GM12892 (cell line): ENCODE data around the gene PKP1.

Experiments used
- DNase-seq: peaks from one replicate; pipeline ENCODE4 v3.0.0; 2011; ENCODE audit not compliant: insufficient read length
- FAIRE-seq: peaks from 2 replicates; lab custom pipeline; 2011; peaks lifted over from hg19 to GRCh38; lab: Jason Lieb, UNC
- POLR2A ChIP-seq: IDR thresholded peaks from 2 replicates; pipeline ENCODE4 v1.6.1; 2011; ENCODE audit warnings: low read depth, low read length, control low read depth
- POLR2AphosphoS5 ChIP-seq: IDR thresholded peaks from 2 replicates; pipeline ENCODE4 v1.6.1; 2011; ENCODE audit warnings: low read depth, low read length, control low read depth
- TAF1 ChIP-seq: IDR thresholded peaks from 2 replicates; pipeline ENCODE4 v1.6.1; 2011; ENCODE audit warnings: low read depth, mild to moderate bottlenecking, control low read depth, low read length, borderline replicate concordance

The PKP1 gene

DNA sequence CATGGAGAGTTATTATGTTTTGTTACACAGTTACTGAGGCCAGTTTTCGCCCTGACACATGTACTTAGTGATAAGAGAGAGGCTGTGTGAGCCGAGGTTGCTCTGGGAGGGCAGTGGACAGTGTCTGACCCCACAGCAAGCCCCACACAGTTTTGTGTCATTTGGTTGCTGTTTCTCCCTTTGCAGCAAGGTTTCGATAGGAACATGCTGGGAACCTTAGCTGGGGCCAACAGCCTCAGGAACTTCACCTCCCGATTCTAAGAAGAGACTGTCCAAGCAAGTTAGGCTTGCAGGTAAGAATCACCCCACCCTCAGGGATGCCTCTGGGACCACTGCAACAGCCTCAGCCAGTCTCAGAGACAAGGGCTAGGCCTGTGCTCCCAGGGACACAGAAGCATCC is 45.3 kb downstream of the PKP1 start:
- FAIRE-seq: no peak

DNA sequence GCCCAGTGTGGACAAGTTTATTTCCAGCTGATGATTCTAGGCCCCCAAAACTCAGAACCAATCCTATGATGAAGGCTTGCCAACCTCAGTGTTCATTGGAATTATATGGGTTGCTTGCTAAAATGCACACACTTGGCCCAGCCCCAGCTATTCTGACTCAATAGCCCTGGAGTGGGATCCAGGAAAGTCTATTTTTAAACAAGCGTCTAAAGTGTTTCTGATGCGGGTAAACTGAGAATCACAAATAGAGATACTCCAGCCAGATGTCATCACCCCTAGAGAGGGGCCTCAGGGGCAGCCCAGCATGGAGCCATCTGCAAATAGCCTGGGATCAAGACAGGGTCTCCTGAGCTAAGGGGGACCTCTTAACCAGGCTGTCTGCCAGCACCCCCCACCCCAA is 46.0 kb downstream of the PKP1 start:
- DNase-seq (no peak), FAIRE-seq (no peak)
- TF ChIP-seq POLR2A (no peak), TAF1 (no peak), POLR2AphosphoS5 (no peak)

More for the DNA sequence above, 45.3 kb downstream of the PKP1 start:
- no peak for DNase-seq
- TF ChIP-seq POLR2AphosphoS5 (no peak), POLR2A (no peak), TAF1 (no peak)

DNA sequence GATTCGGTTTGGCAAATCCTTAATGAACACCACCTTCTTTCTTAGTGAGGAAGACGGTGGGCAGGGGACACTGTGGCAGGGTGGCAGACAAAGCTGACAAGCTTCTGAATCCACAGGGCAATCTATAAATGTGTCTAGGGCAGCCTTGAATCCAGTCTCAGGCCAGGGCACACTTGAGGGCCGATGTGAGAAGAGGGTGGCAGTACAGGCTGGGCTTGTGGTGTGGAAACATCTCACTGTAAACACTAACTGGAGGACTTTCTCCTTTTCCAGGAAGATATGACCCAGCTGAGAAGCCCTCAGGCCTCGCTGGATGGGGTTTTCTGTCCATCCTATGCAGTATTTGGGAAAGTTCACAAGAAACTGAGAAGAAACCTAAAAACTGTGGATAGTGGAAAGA is 46.5 kb downstream of the PKP1 start:
- no peak for DNase-seq
- TF ChIP-seq TAF1 (no peak), POLR2AphosphoS5 (no peak), POLR2A (no peak)
- no peak for FAIRE-seq

DNA sequence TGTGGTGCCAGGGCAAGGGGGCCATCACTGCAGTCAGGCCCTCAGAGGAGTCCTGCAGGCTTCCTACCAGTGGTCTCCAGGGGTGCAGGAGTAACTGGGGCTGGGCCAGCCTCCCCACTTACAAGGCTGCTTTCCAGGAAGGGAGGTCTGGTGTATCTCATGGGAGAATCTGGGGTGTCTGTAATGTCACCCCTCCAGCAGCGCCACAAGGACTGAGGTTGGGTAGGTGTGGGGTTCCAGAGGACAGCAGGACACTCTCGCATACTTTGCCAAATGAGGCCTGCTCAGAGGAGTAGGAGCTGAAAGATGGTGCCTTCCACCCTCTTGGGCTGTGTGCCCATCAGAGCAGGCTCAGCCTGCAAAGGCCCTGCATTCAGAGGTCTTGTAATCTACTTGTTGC is 47.2 kb downstream of the PKP1 start:
- FAIRE-seq: no peak
- no peak for TF ChIP-seq POLR2AphosphoS5
- no peak for TF ChIP-seq POLR2A
- TF ChIP-seq TAF1: no peak
- no peak for DNase-seq

DNA sequence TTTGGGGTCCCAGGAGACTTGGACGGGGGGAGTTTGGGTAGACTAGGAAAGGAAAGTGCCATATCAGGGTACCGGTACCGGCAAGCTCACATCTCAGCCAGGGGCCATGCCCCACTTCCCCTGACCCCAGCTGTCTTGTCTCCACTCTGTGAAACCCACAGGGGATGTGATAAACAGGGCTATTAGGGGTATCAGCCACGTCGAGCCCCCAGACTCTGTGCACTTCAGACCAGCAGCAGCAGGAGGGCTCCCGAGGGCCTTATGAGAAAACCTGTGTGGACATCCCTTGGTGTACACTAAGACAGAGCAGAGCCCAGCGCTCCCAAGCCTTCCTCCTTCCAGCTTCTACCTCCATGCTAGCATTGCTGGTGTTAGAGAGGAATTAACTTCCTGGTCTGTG is 47.9 kb downstream of the PKP1 start:
- FAIRE-seq (no peak), DNase-seq (no peak)
- no peak for TF ChIP-seq POLR2A
- no peak for TF ChIP-seq TAF1
- TF ChIP-seq POLR2AphosphoS5: no peak

DNA sequence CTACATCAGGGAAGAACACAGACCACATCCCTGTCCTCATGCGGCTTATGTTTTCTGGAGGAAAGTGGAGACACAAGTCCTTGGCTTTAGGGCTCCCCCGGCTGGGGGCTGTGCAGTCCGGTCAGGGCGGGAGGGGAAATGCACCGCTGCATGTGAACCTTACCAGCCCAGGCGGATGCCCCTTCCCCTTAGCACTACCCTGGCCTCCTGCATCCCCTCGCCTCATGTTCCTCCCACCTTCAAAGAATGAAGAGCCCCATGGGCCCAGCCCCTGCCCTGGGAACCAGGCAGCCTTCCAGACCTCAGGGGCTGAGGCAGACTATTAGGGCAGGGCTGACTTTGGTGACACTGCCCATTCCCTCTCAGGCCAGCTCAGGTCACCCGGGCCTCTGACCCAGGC is 48.7 kb downstream of the PKP1 start:
- FAIRE-seq (no peak), DNase-seq (no peak)
- no peak for TF ChIP-seq POLR2A
- no peak for TF ChIP-seq POLR2AphosphoS5

DNA sequence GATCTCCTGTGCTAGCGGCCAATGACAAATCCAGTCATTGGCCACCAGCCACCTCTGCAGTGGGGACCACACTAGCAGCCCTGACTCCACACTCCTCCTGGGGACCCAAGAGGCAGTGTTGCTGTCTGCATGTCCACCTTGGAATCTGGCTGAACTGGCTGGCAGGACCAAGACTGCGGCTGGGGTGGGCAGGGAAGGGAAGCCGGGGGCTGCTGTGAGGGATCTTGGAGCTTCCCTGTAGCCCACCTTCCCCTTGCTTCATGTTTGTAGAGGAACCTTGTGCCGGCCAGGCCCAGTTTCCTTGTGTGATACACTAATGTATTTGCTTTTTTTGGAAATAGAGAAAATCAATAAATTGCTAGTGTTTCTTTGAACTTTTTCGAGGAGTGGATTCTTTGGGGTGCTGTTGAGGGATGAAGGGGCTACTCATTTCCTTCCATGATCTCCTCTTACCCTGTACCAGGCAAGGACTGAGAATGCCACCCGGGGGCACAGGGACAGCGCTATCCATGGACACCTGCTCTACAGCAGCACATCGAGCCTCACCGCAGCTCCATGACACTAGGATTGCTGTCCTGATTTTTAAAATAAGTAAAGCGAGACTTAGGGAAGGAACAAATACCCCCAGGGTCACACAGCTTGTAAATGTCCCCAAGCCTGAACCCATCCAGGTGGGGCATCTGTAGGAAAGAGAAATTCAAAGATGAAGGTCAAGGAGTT is 49.5 kb downstream of the PKP1 start:
- FAIRE-seq: no peak
- no peak for DNase-seq
- TF ChIP-seq POLR2A (no peak), TAF1 (no peak), POLR2AphosphoS5 (no peak)

DNA sequence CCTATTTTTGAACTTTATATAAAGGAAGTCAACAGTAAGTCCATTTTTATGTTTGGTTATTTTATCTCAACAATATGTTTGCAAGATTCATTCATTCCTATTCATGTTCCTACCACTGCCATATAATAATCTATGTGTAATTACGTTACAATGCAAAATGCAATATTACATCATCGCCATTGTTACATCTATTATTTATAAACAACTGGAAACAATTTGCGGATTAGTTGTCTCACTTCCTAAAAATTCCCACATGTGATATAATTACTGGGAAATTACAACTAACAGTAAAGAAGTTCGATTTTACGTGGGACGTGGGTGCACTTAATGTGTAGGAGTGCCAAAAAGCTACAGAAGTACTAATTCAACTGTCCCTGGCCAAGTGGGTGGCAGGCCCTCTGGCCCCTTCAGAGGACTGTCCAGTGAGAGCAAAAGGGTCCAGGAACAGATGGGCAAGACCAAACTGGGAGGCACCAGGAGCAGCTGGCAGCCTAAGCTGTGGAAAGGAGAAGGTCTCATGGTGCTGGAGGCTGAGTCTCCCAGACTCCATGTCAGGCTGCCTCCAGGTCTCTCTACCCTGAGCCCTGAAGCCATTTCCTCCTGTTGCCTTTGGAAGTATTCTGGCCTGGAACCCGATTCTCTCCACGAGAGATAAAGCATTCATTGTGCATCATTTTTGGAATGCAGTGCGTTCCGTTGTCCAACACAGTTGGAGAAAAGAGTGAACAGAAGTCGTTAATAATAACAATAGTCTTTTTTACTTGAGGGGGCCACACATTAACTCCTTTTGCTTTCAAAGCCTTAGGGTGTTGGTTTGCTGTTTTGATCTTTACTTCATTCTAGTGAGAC is 51.2 kb downstream of the PKP1 start:
- DNase-seq (no peak), FAIRE-seq (no peak)
- no peak for TF ChIP-seq POLR2A
- TF ChIP-seq TAF1: no peak
- TF ChIP-seq POLR2AphosphoS5: no peak

DNA sequence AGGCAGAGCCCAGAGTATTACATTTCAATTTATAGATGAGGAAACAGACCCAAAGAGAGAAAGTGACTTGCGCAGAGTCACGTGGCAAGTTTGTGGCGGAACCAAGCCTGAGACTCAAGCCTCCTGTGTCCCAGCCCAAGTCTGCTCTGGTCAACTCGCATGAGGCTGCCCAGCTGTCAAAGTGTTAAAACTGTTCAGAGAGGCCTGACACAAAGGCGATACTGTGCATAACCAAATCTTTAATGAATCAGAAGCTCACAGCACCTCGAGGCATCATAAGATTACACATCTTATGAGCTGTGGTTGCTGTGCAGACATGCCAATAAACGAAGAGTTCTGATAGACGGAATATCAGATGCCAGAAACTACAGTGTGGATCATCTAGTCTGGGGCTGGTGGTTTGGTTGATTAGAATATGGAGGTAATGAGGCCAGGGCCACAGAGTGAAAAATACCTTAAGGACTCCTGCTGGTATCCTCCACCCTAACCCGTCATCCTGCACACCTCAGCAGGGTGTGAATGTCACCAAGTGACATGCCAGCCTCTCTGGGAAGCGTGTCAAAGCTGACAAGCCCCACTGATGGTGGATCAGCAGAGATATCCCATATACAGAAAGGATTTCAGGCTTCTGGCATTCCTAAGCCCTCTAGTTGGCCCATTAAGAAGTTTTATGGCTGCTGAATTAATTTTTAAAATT is 52.0 kb downstream of the PKP1 start:
- DNase-seq (no peak), FAIRE-seq (no peak)
- TF ChIP-seq POLR2A: no peak
- TF ChIP-seq POLR2AphosphoS5: no peak
- TF ChIP-seq TAF1: no peak

DNA sequence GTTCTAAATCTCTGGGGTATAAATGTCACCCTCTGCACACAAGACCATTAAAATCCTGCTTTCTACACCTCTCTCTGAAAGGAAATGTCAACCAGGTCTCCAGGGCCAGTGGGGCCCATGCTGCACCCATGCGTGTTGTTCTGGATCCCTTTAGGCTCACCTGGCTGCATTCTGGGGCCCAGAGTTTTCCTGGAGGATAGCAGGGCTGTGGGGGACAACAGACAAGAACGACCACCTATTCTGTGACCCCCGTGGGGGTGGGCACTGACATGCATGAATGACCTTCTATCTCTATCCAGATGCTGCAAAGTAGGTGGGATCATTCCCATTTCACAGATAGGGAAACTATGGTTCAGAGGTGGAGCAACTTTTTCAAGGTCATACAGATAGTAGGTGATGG is 52.6 kb downstream of the PKP1 start:
- no peak for FAIRE-seq
- DNase-seq: no peak
- TF ChIP-seq POLR2AphosphoS5: no peak
- TF ChIP-seq TAF1: no peak
- no peak for TF ChIP-seq POLR2A

DNA sequence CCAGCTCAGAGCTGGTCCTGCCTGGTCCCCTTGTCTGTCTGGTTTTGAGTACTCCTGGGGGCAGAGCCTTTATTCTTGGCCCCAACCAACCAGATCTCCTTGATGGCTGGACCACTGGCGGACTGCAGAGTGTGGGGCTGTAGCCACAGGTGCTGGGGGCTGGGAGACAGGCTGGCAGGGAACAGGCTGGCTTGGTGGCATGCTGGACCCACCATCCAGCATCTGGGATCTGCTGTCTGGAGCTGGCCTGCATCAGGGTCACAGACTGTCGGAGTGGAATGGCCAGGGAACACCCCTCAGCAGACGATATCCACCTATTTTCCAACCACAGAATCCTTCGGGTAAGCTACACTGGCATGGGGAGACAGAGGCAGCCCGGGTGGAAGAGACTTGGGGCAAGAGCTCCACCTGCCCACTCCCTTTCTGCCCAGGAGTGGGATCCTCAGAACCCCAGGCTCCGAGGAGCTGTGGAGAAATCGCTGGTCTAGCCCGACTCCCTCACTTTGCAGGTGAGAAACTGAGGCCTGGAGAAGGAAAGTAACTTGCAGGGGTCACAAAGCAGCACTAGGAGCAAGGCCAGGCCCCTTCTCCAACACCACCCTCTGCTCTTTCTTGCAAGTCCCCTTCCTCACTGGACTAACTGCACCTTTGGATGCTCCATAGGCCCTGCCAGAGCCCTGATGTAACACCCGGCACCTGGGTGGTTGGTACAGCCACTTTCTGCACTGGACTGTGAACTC is 53.6 kb downstream of the PKP1 start:
- FAIRE-seq: no peak
- DNase-seq: no peak
- no peak for TF ChIP-seq POLR2A
- no peak for TF ChIP-seq POLR2AphosphoS5
- no peak for TF ChIP-seq TAF1

DNA sequence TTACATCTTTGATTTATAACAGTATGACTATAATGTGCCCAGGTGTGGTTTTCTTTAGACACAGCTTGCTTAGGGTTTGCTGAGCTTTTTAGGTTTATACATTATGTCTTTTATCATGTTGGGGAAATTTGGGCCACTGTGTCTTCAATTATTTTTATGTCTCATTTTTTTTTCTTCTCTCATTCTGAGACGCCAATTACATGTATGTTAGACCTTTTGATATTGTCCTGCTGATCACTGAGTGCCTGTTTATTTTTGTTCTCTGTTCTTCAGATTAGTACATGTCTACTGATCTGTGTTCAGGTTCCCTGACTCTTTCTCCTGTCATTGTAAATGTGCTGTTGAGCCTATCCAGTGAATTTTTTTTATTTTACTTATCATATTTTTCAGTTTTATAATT is 58.1 kb downstream of the PKP1 start:
- no peak for TF ChIP-seq POLR2AphosphoS5
- TF ChIP-seq TAF1: no peak
- TF ChIP-seq POLR2A: no peak
- no peak for DNase-seq
- no peak for FAIRE-seq
